ENCODE results near the gene ANKRD35.
"Not testable (repeated sequence)": the region's sequence is repeated elsewhere in the genome, so short reads cannot be mapped to it uniquely, and the experiment has no call there.

The ANKRD35 gene

GRCh38 chr1:145885738-145886287 is at the start of gene ANKRD35:
Gene ANKRD35, minus strand, starts transcription at chr1:145885866. Its CDS starts 108 bp downstream, at chr1:145885758.
- no peak for TF ChIP-seq CTCF (IDR thresholded peaks at IDR 0.05)
- Histone ChIP-seq H3K4me3 (peak within 1 kb of the TSS; percentile 82), H3K27ac (peak within 1 kb of the TSS; percentile 33 to 75)
- DNase-seq (ENCODE audit: low spot score), result peak; percentile 88

GRCh38 chr1:145932522-145933009 is 46.9 kb upstream of the ANKRD35 start:
- DNase-seq (ENCODE audit: low spot score); H3K27ac ChIP-seq; H3K4me3 ChIP-seq: not testable (repeated sequence)

GRCh38 chr1:145927916-145928643 is 42.4 kb upstream of the ANKRD35 start:
- H3K27ac ChIP-seq, result peak overlapping the region; percentile 92 to 95
- DNase-seq (ENCODE audit: low spot score), result no peak
- no peak for TF ChIP-seq CTCF (IDR thresholded peaks at IDR 0.05)
- H3K4me3 ChIP-seq, result peak overlapping the region; percentile 83

GRCh38 chr1:145927063-145927886 is 41.6 kb upstream of the ANKRD35 start, which contains the start of gene RBM8A:
Gene RBM8A, minus strand, starts transcription at chr1:145927484. Its CDS starts 58 bp downstream, at chr1:145927426.
- TF ChIP-seq CTCF (IDR thresholded peaks at IDR 0.05), result peak; percentile 39
- peak within 1 kb of the TSS; percentile 92 to 95 for H3K27ac ChIP-seq
- peak; percentile 97 for DNase-seq (ENCODE audit: low spot score)
- H3K4me3 ChIP-seq, result peak within 1 kb of the TSS; percentile 83

- no peak for TF ChIP-seq CTCF (IDR thresholded peaks at IDR 0.05)
- no peak for DNase-seq (ENCODE audit: low spot score)
- H3K4me3 ChIP-seq, result peak overlapping the region; percentile 83
- H3K27ac ChIP-seq, result peak overlapping the region; percentile 92 to 95
Observed at GRCh38 chr1:145926686-145927062, 41.0 kb upstream of the ANKRD35 start.

GRCh38 chr1:145922266-145922665 is 36.6 kb upstream of the ANKRD35 start:
- no peak for DNase-seq (ENCODE audit: low spot score)
- H3K27ac ChIP-seq, result no peak overlapping the region
- TF ChIP-seq CTCF (IDR thresholded peaks at IDR 0.05), result no peak
- no peak overlapping the region for H3K4me3 ChIP-seq

GRCh38 chr1:145920297-145920696 is 34.6 kb upstream of the ANKRD35 start:
- H3K27ac ChIP-seq; H3K4me3 ChIP-seq; DNase-seq (ENCODE audit: low spot score): not testable (repeated sequence)
